GM18868 (cell line): Measurements from ENCODE around the gene C4BPB.

ENCODE experiments used
- ATAC-seq: cut with Tn5 transposase; IDR thresholded peaks from one replicate; pipeline ENCODE4 v1.9.1; 2021; ENCODE audit warnings: mild to moderate bottlenecking, moderate library complexity; ENCODE audit not compliant: unreplicated experiment

C4BPB gene

GRCh38 chr1:207134581-207134980, 45.9 kb downstream of the C4BPB start:
- ATAC-seq = no peak

- ATAC-seq = no peak
Measured at GRCh38 chr1:207139616-207140015, 51.0 kb downstream of the C4BPB start.

- no peak for ATAC-seq
Measured at GRCh38 chr1:207140536-207140935, 51.9 kb downstream of the C4BPB start.

DNA sequence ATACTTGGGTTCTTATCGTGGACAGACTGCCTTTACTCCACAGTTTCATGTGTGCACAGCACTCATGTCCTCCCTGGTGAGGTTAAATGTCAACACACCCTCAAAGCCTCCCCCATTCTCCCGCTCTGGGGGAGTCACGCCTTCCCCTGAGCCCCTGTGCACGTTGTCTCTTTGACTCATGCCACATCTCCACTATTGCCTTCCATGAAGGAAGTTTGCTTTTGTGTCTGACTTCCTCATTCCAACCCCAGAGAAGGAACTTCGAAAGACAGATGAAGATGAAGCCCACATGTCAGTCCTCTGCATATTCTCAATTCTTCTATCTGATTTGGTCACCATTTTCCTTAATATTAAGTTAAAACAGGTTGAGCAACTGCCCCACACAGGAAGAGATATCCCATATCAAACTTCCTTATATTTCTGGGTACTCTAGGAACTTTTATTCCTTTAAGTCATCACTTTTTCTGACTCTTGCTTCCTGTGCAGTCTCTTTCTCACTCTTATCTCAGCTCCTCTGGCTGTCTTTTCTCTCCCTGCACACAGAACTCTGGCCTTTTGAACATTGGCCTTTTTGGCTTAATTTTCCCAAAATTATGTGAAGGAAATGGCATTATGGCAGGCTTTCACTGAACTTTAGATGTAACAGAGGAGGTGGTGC, 56.9 kb downstream of the C4BPB start:
- ATAC-seq = no peak
